Neuronal stem cell (in vitro differentiated cells): ENCODE measurements around the gene JDP2.

Experiments
- DNase-seq: peaks from one replicate; pipeline ENCODE4 v3.0.0-alpha.2; 2013; ENCODE audit warnings: low spot score
- H2AFZ ChIP-seq: one replicate; pipeline ENCODE4 v1.6.1; 2013; ENCODE audit warnings: mild to moderate bottlenecking, low read length, inconsistent platforms
- H2AK5ac ChIP-seq: 2 replicates; pipeline ENCODE4 v1.6.1; 2013; ENCODE audit warnings: low read depth, mild to moderate bottlenecking, inconsistent platforms, low read length, moderate library complexity, mixed read lengths
- H2BK120ac ChIP-seq: 2 replicates; pipeline ENCODE4 v1.6.1; 2013; ENCODE audit warnings: low read depth, mild to moderate bottlenecking, inconsistent platforms, low read length, moderate library complexity, mixed read lengths
- H2BK12ac ChIP-seq: one replicate; pipeline ENCODE4 v1.6.1; 2013; ENCODE audit warnings: low read length, inconsistent platforms
- H2BK15ac ChIP-seq: 2 replicates; pipeline ENCODE4 v1.6.1; 2013; ENCODE audit warnings: mild to moderate bottlenecking, low read length, inconsistent platforms, mixed read lengths
- H2BK5ac ChIP-seq: one replicate; pipeline ENCODE4 v1.6.1; 2013; ENCODE audit warnings: inconsistent platforms, mild to moderate bottlenecking, low read length, moderate library complexity
- H3K14ac ChIP-seq: one replicate; pipeline ENCODE4 v1.6.1; 2013; ENCODE audit warnings: low read length, inconsistent platforms
- H3K18ac ChIP-seq: 2 replicates; pipeline ENCODE4 v1.6.1; 2013; ENCODE audit warnings: low read length, inconsistent platforms
- H3K23ac ChIP-seq: 2 replicates; pipeline ENCODE4 v1.6.1; 2013; ENCODE audit warnings: low read depth, mild to moderate bottlenecking, mixed read lengths, low read length, inconsistent platforms; ENCODE audit not compliant: poor library complexity
- H3K27ac ChIP-seq: replicated peaks from 3 replicates; pipeline ENCODE4 v1.5.1; 2013; ENCODE audit warnings: low read length, inconsistent platforms
- H3K27me3 ChIP-seq, 3 experiments: 2 replicates each; pipeline ENCODE4 v1.6.1; 2013; ENCODE audit warnings: low read length in 3 of 3, mild to moderate bottlenecking in 2 of 3, inconsistent platforms in 1 of 3, low read depth in 1 of 3, mixed read lengths in 1 of 3, moderate library complexity in 1 of 3; ENCODE audit not compliant: control insufficient read depth in 3 of 3, insufficient read depth in 3 of 3
- H3K36me3 ChIP-seq, 2 donors: replicated peaks in 1 of 2; 2 replicates each; pipeline ENCODE4 v1.6.1; 2013; ENCODE audit warnings: low read length in 2 of 2; ENCODE audit not compliant: control insufficient read depth in 2 of 2, insufficient read depth in 2 of 2
- H3K4ac ChIP-seq: 2 replicates; pipeline ENCODE4 v1.6.1; 2013; ENCODE audit warnings: inconsistent platforms, mild to moderate bottlenecking, low read length, moderate library complexity
- H3K4me1 ChIP-seq, 2 donors: 1 replicate in 1 of 2; 2 replicates in 1 of 2; pipeline ENCODE4 v1.6.1; 2013; ENCODE audit warnings: low read length in 2 of 2, low read depth in 1 of 2; ENCODE audit not compliant: control insufficient read depth in 2 of 2, insufficient read depth in 1 of 2
- H3K4me2 ChIP-seq: one replicate; pipeline ENCODE4 v1.6.1; 2013; ENCODE audit warnings: mild to moderate bottlenecking, low read length, inconsistent platforms; ENCODE audit not compliant: insufficient read depth, poor library complexity, severe bottlenecking
- H3K4me3 ChIP-seq, 2 donors: 2 replicates each; pipeline ENCODE4 v1.5.1; 2013; ENCODE audit warnings: low read length in 2 of 2, mild to moderate bottlenecking in 2 of 2, inconsistent platforms in 1 of 2, moderate library complexity in 1 of 2
- H3K79me1 ChIP-seq: one replicate; pipeline ENCODE4 v1.6.1; 2013; ENCODE audit warnings: low read depth, mild to moderate bottlenecking, inconsistent platforms, low read length, moderate library complexity
- H3K9ac ChIP-seq: one replicate; pipeline ENCODE4 v1.6.1; 2013; ENCODE audit warnings: mild to moderate bottlenecking, low read depth, low read length, inconsistent platforms; ENCODE audit not compliant: poor library complexity
- H3K9me3 ChIP-seq, 2 donors: replicated peaks in 1 of 2; 2 replicates each; pipeline versions ENCODE3 to v1.6.1; 2013; ENCODE audit warnings: low read length in 2 of 2, mild to moderate bottlenecking in 2 of 2, inconsistent platforms in 1 of 2, low read depth in 1 of 2, mixed read lengths in 1 of 2, moderate library complexity in 1 of 2; ENCODE audit not compliant: control insufficient read depth in 2 of 2, insufficient read depth in 1 of 2
- H4K8ac ChIP-seq: one replicate; pipeline ENCODE4 v1.6.1; 2013; ENCODE audit warnings: low read depth, mild to moderate bottlenecking, inconsistent platforms, low read length, moderate library complexity
- H4K91ac ChIP-seq: one replicate; pipeline ENCODE4 v1.6.1; 2013; ENCODE audit warnings: low read length, low read depth, mild to moderate bottlenecking, inconsistent platforms; ENCODE audit not compliant: poor library complexity
- WGBS, 2 donors: extraction: QIAGEN DNeasy Blood & Tissue Kit; methylation state at CpG; one replicate each; pipeline ENCODE4 v1.1.7; 2013; ENCODE audit warnings: missing lambda C conversion rate in 2 of 2, mixed read lengths in 1 of 2; ENCODE audit not compliant: insufficient read length in 2 of 2, insufficient replicate concordance in 1 of 2; ENCODE audit errors: extremely low coverage in 2 of 2; 5-methylcytosine and 5-hydroxymethylcytosine counted together

Gene JDP2

GRCh38 chr14:75489480-75489837, 61.6 kb downstream of the JDP2 start:
- H3K4ac ChIP-seq, result no peak overlapping the region
- no peak overlapping the region for H3K9ac ChIP-seq

GRCh38 chr14:75491376-75491978, 63.7 kb downstream of the JDP2 start:
- Histone ChIP-seq H3K14ac (no peak overlapping the region), H2BK5ac (no peak overlapping the region), H3K36me3 (no peaks in the 10 kb centered on the region), H2AK5ac (no peak overlapping the region), H3K4me3 (no peak overlapping the region), H3K79me1 (no peaks in the 10 kb centered on the region), H3K27ac (no peak overlapping the region), H3K4ac (no peak overlapping the region), H2AFZ (no peak overlapping the region), H4K91ac (no peak overlapping the region), H3K18ac (no peak overlapping the region), H3K27me3 (peaks cover 0 to 7% (median 0%) of the 10 kb centered on the region in 3 experiments), H3K9ac (no peak overlapping the region), H2BK12ac (no peak overlapping the region), H2BK15ac (no peak overlapping the region), H2BK120ac (no peak overlapping the region), H4K8ac (no peak overlapping the region), H3K4me1 (no peaks in the 10 kb centered on the region), H3K23ac (no peak overlapping the region), H3K4me2 (no peak overlapping the region), H3K9me3 (no peaks in the 10 kb centered on the region)
- DNase-seq, result no peak
- no CpG with 5 or more reads among the region's 14 CpGs for WGBS, 2 donors

More at GRCh38 chr14:75489480-75489837, 61.6 kb downstream of the JDP2 start:
- Histone ChIP-seq H4K91ac (no peak overlapping the region), H3K9me3 (no peaks in the 10 kb centered on the region), H3K36me3 (no peaks in the 10 kb centered on the region), H2BK120ac (no peak overlapping the region), H3K27ac (no peak overlapping the region), H2AK5ac (no peak overlapping the region), H3K4me3 (no peak overlapping the region), H2AFZ (no peak overlapping the region), H3K4me2 (no peak overlapping the region), H2BK5ac (no peak overlapping the region), H3K23ac (no peak overlapping the region), H3K18ac (no peak overlapping the region), H3K4me1 (no peaks in the 10 kb centered on the region), H4K8ac (no peak overlapping the region), H2BK12ac (no peak overlapping the region), H3K79me1 (no peaks in the 10 kb centered on the region), H2BK15ac (no peak overlapping the region), H3K27me3 (peaks cover 0 to 6% (median 0%) of the 10 kb centered on the region in 3 experiments), H3K14ac (no peak overlapping the region)
- DNase-seq, result no peak
- no CpG with 5 or more reads among the region's 6 CpGs for WGBS, 2 donors

GRCh38 chr14:75492832-75493591, 65.2 kb downstream of the JDP2 start:
- Histone ChIP-seq H2BK5ac (no peak overlapping the region), H4K91ac (no peak overlapping the region), H3K4me3 (no peak overlapping the region), H2BK12ac (no peak overlapping the region), H3K18ac (no peak overlapping the region), H2BK15ac (no peak overlapping the region), H3K9ac (no peak overlapping the region), H3K4me2 (no peak overlapping the region), H3K27ac (no peak overlapping the region), H4K8ac (no peak overlapping the region), H3K9me3 (peaks cover 0 to 2% of the 10 kb centered on the region in 2 donors), H2BK120ac (no peak overlapping the region), H3K27me3 (peaks cover 0 to 10% (median 0%) of the 10 kb centered on the region in 3 experiments), H2AK5ac (no peak overlapping the region), H2AFZ (no peak overlapping the region), H3K23ac (no peak overlapping the region), H3K4me1 (no peaks in the 10 kb centered on the region), H3K36me3 (no peaks in the 10 kb centered on the region), H3K14ac (no peak overlapping the region), H3K4ac (no peak overlapping the region), H3K79me1 (no peaks in the 10 kb centered on the region)
- WGBS, 2 donors, result no CpG with 5 or more reads among the region's 9 CpGs
- DNase-seq, result no peak

GRCh38 chr14:75493592-75494087, 65.8 kb downstream of the JDP2 start:
- Histone ChIP-seq H3K27ac (no peak overlapping the region), H2BK120ac (no peak overlapping the region), H2AK5ac (no peak overlapping the region), H3K9me3 (peaks cover 0 to 2% of the 10 kb centered on the region in 2 donors), H3K4me1 (no peaks in the 10 kb centered on the region), H4K8ac (no peak overlapping the region), H3K4me2 (no peak overlapping the region), H3K4me3 (no peak overlapping the region), H2BK12ac (no peak overlapping the region), H3K18ac (no peak overlapping the region), H3K27me3 (peaks cover 0 to 10% (median 0%) of the 10 kb centered on the region in 3 experiments), H3K14ac (no peak overlapping the region), H3K79me1 (no peaks in the 10 kb centered on the region), H2BK5ac (no peak overlapping the region), H3K36me3 (no peaks in the 10 kb centered on the region), H4K91ac (no peak overlapping the region), H2AFZ (no peak overlapping the region), H3K23ac (no peak overlapping the region), H3K9ac (no peak overlapping the region), H3K4ac (no peak overlapping the region), H2BK15ac (no peak overlapping the region)
- no peak for DNase-seq
- WGBS, 2 donors, result no CpG with 5 or more reads among the region's 8 CpGs
